GM19395 (cell line): ENCODE measurements around the gene NAA25.

ENCODE experiments used
- ATAC-seq: cut with Tn5 transposase; IDR thresholded peaks from one replicate; pipeline ENCODE4 v1.9.1; 2021; ENCODE audit warnings: mild to moderate bottlenecking, moderate library complexity; ENCODE audit not compliant: unreplicated experiment

The NAA25 gene

GRCh38 chr12:111980598-111980997 is 128.0 kb downstream of the NAA25 start:
- ATAC-seq: no peak

- ATAC-seq: no peak
These were observed 130.0 kb downstream of the NAA25 start for GRCh38 chr12:111978545-111978944.

- ATAC-seq: no peak
These were observed 131.7 kb downstream of the NAA25 start for GRCh38 chr12:111976860-111977259.
